Uterus (tissue), 4 donors: Measurements from ENCODE around the gene ATP1A1. TPM values are rescaled to one million over a fixed set of nuclear protein-coding genes. Genes with fewer than 3 reads are reported as not detected.

ENCODE experiments used
- DNase-seq, 2 donors: peaks; one replicate each; pipeline ENCODE4 v3.0.0-alpha.2; 2019 to 2020
- H3K27ac ChIP-seq, 2 donors: fragments of 200-600 bp; sonication (generic); 1 replicate in 1 of 2; 2 replicates in 1 of 2; pipeline ENCODE4 v1.5.1; 2016 to 2018
- H3K27me3 ChIP-seq, 2 donors: fragments of 200-600 bp; sonication (generic); one replicate each; pipeline ENCODE4 v1.5.1; 2018 to 2019; ENCODE audit warnings: control low read depth in 1 of 2
- H3K36me3 ChIP-seq, 2 donors: fragments of 200-600 bp; sonication (generic); one replicate each; pipeline ENCODE4 v1.5.1; 2019; ENCODE audit warnings: control low read depth in 1 of 2
- H3K4me1 ChIP-seq, 2 donors: fragments of 200-600 bp; sonication (generic); one replicate each; pipeline ENCODE4 v1.5.1; 2018 to 2019; ENCODE audit warnings: control low read depth in 1 of 2
- H3K4me3 ChIP-seq, 2 donors: fragments of 200-600 bp; sonication (generic); 1 replicate in 1 of 2; 2 replicates in 1 of 2; pipeline ENCODE4 v1.5.1; 2018 to 2019; ENCODE audit warnings: mild to moderate bottlenecking in 1 of 2
- H3K9me3 ChIP-seq, 2 donors: fragments of 200-600 bp; sonication (generic); one replicate each; pipeline ENCODE4 v1.5.1; 2019; ENCODE audit warnings: control low read depth in 1 of 2
- POLR2A ChIP-seq, 2 donors: fragments of 450-650 bp; IDR thresholded peaks; one replicate each; pipeline ENCODE4 v1.6.1; 2016; ENCODE audit warnings: antibody characterized with exemption in 2 of 2, mild to moderate bottlenecking in 1 of 2, moderate library complexity in 1 of 2
- intact Hi-C: fragments of 100-400 bp; cut with DNase I; formaldehyde crosslinking; loops from one replicate; pipeline ENCODE4 v1.15.1; 2023; ENCODE audit warnings: low total_unique reads
- total RNA-seq, 4 donors: library from RNA; depleted of rRNA in 3 of 4; stranded (reverse); fragments of >200 nt in 3 of 4; gene quantifications; one replicate each; pipeline versions ENCODE4 v1.1.0 to v1.2.4, GENCODE V29; 2014 to 2023
- TF ChIP-seq, protein P1 (sequence below), 4 experiments: fragments of 200-600 bp in 2 of 4; fragments of 450-650 bp in 2 of 4; sonication (generic) in 2 of 4; IDR thresholded peaks; one replicate each; pipeline ENCODE4 v1.5.1; 2016 to 2019; ENCODE audit warnings: antibody characterized with exemption in 4 of 4, mild to moderate bottlenecking in 2 of 4, moderate library complexity in 1 of 4
- donor health status: DM: yes; HTN: yes; CAD: no.

Gene ATP1A1
- total RNA-seq, 4 donors from 2014 or later = 135 to 202 (median 149) TPM

DNA sequence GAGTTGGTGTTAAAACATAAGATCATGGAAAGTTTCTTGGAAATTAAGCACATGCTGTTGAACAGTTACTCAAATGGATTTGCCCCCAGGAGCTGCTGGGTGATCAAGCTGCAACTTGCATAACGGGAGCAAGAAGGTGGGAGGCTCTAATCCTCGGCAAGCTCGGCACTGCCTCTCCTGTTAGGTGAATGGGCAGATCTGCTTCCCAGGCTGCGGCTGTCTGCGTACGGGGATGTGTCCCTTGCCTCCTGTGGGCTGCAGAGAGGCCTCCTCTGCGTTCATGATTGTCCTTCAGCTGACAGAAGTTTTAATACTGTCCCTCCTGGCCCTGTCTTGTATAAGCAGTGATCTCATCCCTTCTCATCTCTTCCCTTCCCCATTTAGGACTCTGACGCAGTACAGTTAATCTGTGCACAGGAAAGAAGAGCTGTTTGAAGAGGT is 36.7 kb downstream of the ATP1A1 start:
- Histone ChIP-seq H3K27ac (no peak overlapping the region), H3K4me3 (no peak overlapping the region)

DNA sequence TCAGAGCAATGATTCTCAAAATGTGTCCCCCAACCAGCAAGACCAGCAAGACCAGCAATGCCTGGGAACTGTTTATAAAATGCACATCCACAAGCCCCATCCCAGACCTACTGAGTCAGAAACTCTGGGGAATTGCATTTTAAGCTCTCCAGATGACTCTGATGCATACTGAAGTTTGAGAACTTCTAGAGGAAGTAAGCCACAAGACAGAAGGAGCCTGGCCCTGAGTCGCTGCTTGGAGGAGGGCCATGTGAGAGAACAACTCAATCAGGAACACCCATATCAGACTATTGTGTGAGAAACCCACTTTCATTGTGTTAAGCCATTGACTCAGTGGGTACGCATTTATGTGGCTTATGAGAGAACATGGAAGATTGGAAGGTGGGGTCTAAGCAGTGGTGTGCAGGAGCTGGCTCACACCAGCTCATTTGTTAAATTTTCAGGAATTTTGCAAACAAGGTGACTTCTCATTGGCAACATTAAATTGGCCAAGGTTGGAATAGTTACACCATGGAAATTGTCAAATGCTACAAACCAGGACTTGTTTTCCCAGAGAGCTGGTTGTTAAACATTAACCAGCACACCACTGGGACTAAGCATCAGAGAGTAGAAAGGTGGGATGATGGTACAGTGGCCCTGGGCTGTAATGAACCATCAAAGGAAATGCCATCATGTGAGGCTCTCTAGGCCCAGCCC is 38.9 kb downstream of the ATP1A1 start:
- TF ChIP-seq, protein P1, sequence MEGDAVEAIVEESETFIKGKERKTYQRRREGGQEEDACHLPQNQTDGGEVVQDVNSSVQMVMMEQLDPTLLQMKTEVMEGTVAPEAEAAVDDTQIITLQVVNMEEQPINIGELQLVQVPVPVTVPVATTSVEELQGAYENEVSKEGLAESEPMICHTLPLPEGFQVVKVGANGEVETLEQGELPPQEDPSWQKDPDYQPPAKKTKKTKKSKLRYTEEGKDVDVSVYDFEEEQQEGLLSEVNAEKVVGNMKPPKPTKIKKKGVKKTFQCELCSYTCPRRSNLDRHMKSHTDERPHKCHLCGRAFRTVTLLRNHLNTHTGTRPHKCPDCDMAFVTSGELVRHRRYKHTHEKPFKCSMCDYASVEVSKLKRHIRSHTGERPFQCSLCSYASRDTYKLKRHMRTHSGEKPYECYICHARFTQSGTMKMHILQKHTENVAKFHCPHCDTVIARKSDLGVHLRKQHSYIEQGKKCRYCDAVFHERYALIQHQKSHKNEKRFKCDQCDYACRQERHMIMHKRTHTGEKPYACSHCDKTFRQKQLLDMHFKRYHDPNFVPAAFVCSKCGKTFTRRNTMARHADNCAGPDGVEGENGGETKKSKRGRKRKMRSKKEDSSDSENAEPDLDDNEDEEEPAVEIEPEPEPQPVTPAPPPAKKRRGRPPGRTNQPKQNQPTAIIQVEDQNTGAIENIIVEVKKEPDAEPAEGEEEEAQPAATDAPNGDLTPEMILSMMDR (IDR thresholded peaks at IDR 0.05) = no peak
- TF ChIP-seq POLR2A (IDR thresholded peaks at IDR 0.05) = no peak
- no peak for DNase-seq
- Histone ChIP-seq H3K27ac (no peak overlapping the region), H3K27me3 (no peaks in the 10 kb centered on the region), H3K9me3 (no peaks in the 10 kb centered on the region), H3K4me1 (no peaks in the 10 kb centered on the region), H3K4me3 (no peak overlapping the region), H3K36me3 (no peaks in the 10 kb centered on the region)
- intact Hi-C loops = no loop called here

More for the DNA sequence above, 36.7 kb downstream of the ATP1A1 start:
- no peak for TF ChIP-seq POLR2A (IDR thresholded peaks at IDR 0.05)
- TF ChIP-seq, protein P1 (IDR thresholded peaks at IDR 0.05) = no peak
- Histone ChIP-seq H3K36me3 (no peaks in the 10 kb centered on the region), H3K4me1 (no peaks in the 10 kb centered on the region), H3K9me3 (no peaks in the 10 kb centered on the region), H3K27me3 (no peaks in the 10 kb centered on the region)
- intact Hi-C loops = no loop called here
- no peak for DNase-seq

DNA sequence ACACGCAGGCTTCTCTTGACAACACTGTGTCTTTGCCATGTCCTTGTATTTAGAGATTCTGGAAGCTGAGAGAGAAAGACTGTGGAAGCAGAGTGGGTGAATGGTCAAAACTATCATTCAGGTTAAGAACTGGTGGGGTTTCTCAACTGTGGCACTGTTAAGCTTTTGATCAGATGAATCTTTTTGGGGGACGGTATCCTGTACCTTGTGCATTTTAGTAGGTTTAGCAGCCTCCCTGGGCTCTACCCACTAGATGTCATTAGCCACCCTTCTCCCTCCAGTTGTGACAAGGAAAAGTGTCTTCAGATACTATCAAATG is 39.4 kb downstream of the ATP1A1 start:
- TF ChIP-seq POLR2A (IDR thresholded peaks at IDR 0.05) = no peak
- TF ChIP-seq, protein P1 (IDR thresholded peaks at IDR 0.05) = no peak

DNA sequence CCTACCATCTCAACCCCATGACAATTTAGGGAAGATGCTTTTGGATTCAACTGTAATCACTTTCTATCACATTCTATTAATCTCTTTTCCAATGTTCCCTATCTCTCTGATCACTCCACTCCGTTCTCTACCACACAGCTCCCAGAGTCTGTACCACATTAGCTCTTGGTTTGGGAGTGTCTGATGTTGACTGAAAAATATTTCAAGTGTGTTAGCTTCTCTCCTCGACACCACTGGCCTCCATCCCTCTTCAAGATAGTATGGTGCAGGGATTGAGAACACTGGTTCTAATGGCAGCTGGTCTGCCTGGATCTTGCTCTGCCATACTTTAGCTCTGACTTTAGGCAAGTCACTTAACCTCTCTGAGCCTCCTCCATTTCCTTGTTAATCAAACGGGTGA is 39.9 kb downstream of the ATP1A1 start:
- Histone ChIP-seq H3K9me3 (no peaks in the 10 kb centered on the region), H3K36me3 (no peaks in the 10 kb centered on the region), H3K27me3 (no peaks in the 10 kb centered on the region), H3K4me3 (no peak overlapping the region), H3K27ac (no peak overlapping the region), H3K4me1 (peaks cover 3 to 5% of the 10 kb centered on the region in 2 donors)
- no peak for TF ChIP-seq POLR2A (IDR thresholded peaks at IDR 0.05)
- TF ChIP-seq, protein P1 (IDR thresholded peaks at IDR 0.05) = no peak
- DNase-seq = no peak
- intact Hi-C loops = no loop called here

More for the DNA sequence above, 39.4 kb downstream of the ATP1A1 start:
- H3K27ac ChIP-seq = no peak overlapping the region
- intact Hi-C loops = no loop called here
- no peaks in the 10 kb centered on the region for H3K36me3 ChIP-seq
- H3K27me3 ChIP-seq = no peaks in the 10 kb centered on the region
- no peaks in the 10 kb centered on the region for H3K9me3 ChIP-seq
- no peak for DNase-seq
- H3K4me3 ChIP-seq = no peak overlapping the region
- peaks cover under 1% of the 10 kb centered on the region in 2 donors for H3K4me1 ChIP-seq

DNA sequence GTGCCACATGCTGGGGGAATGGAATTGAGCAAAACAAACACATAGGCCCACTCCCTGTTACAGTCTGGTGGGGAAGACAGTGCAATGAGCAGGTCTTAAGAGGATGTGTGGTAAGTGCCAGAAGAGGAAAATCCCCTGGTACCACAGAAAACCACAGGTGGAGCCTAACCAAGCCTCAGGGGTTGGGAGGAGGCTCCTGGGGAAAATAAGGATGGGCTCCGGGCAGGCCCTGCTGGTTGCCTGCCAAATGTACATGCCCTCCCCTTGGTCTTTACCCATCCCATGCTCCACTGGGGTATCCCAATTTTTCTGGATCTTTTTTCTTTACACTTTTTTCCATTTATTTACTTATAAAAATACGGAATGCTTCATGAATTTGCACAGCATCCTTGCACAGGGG is 40.4 kb downstream of the ATP1A1 start:
- Histone ChIP-seq H3K27ac (no peak overlapping the region), H3K4me3 (no peak overlapping the region), H3K36me3 (no peaks in the 10 kb centered on the region), H3K9me3 (no peaks in the 10 kb centered on the region), H3K27me3 (no peaks in the 10 kb centered on the region), H3K4me1 (peaks cover 3 to 5% of the 10 kb centered on the region in 2 donors)
- no peak for DNase-seq
- TF ChIP-seq, protein P1 (IDR thresholded peaks at IDR 0.05) = no peak
- no peak for TF ChIP-seq POLR2A (IDR thresholded peaks at IDR 0.05)
- intact Hi-C loops = no loop called here
